H7 (cell line): Measurements from ENCODE around the gene UCP2. TPM values are rescaled to one million over a fixed set of nuclear protein-coding genes. Genes with fewer than 3 reads are reported as not detected.
A peak's percentile ranks its signal among the peaks of the same experiment; 100 is the strongest.

Source experiments
- DNase-seq: peaks from one replicate; pipeline ENCODE4 v3.0.0; 2012
- H3K27me3 ChIP-seq: 2 replicates; pipeline ENCODE4 v1.6.0; 2011; ENCODE audit warnings: mild to moderate bottlenecking, low read length; ENCODE audit not compliant: control insufficient read depth, insufficient read depth
- H3K36me3 ChIP-seq: replicated peaks from 2 replicates; pipeline ENCODE4 v1.5.1; 2011; ENCODE audit warnings: low read length; ENCODE audit not compliant: control insufficient read depth, insufficient read depth
- H3K4me3 ChIP-seq: 2 replicates; pipeline ENCODE4 v1.5.1; 2011; ENCODE audit warnings: low read depth, mild to moderate bottlenecking, control low read depth, low read length, moderate library complexity; ENCODE audit not compliant: insufficient read depth
- total RNA-seq: library from RNA; depleted of rRNA; stranded (reverse); fragments of >200 nt; shearing (Covaris generic); gene quantifications from 2 replicates; pipeline ENCODE4 v1.2.3, GENCODE V29; 2014

The UCP2 gene
- total RNA-seq, 1 experiment from 2014 or later = 32.4 TPM

DNA sequence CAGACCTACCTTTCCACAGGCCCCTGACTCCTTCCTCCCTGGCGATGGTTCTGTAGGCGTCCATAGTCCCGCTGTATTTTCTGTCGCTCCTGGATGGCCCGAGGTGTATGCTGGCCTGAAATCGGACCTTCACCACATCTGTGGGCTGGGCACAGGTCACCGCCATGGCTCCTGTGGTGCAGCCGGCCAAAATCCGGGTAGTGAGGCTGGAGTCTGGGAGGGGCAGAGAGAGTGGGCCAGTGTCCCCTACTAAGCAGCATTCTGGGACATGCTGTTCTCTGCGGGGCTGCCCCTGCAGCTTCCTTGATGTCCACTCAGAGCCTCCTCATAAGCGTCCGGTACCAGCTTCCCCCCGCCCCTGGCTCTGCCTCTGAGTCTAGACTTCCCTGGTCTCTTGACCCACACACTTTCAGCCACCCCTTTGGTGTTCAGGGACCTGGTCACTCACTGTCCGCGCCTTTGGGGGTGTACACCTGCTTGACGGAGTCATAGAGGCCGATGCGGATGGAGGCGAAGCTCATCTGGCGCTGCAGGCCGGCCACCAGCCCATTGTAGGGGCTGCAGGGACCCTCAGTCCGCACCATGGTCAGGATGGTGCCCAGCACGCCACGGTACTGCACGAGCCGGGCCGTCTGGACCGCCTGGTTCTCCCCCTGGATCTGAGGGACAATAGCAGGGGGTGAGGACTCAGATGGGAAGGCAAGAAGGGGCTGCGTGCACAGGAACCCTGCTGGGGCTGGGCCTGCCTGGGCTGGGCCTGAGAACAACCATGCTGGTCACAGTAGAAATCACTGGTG is 23.3 kb upstream of the UCP2 start:
- DNase-seq = no peak
- Histone ChIP-seq H3K4me3 (no peak overlapping the region), H3K36me3 (no peaks in the 10 kb centered on the region), H3K27me3 (no peaks in the 10 kb centered on the region)

DNA sequence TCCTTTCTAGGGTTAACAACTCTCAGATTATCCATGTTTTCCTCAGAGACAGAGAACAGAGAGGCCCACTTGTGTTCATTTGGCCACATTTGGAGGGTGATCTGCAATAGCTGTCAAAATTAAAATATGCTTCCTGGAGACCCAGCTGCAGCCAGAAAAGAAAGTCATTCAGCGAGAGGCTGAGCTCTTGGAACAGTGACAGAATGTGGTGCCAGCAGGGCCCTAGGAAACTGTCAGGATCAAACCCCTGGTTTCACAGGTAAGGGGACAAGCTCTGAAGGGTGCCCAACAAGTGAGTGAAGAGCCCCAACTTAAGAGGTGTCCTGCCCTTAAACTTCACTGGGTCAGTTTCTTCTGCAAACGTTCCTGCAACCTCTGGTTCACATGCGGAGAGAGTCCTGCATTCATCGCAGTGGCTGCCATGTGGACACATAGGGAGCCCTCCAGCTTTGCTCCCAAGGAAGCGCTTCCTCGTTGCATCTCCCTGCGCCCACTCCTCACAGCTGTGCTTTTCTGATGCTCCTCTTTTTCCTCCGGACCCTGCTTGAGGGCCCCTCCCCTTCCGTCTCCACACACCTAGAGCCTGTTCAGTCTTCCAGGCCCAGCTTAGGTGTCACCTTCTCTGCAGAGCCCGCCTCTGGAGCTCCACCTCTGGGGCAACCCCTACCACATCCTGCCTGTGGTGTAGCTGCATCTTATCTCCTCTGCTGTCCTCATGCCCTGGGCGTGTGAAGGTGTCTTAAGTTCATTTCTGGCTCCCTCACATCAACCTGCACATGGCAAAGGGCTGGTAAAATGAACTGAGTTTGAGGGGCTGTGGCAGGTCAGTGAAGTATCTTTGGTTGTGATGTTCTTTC is 22.3 kb upstream of the UCP2 start:
- no peak overlapping the region for H3K4me3 ChIP-seq
- no peaks in the 10 kb centered on the region for H3K27me3 ChIP-seq
- DNase-seq = peak; percentile 55
- no peaks in the 10 kb centered on the region for H3K36me3 ChIP-seq

DNA sequence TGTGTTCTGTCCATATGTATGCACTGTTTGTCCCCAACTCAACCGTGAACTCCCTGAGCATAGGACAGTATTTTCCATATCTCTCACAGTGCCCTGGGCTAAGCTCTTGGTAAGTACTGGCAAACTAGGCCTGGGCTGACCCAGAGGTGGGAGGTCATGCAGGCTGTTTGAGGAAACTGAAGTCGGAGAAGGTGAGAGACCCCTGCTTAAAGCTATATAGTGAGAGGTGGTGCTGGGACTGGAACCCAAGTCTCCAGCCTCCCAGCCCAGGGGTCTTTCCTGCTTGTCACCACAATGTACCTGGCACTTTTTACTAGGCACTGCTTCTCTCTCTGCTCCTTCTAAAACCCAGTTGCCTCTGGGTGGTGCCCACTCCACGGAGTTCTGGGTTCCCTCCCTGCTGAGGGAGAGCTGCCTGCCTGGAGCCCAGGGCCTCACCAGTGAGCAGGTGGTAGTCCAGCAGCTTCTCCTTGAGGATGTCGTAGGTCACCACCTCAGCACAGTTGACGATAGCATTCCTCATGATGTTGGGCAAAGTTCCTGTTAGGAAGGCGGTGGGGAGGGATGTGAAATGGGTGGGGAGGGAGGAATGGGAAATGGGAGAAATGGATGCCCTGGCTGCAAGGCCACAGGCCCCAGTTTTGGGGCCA is 21.5 kb upstream of the UCP2 start:
- DNase-seq = no peak
- Histone ChIP-seq H3K36me3 (no peaks in the 10 kb centered on the region), H3K4me3 (no peak overlapping the region), H3K27me3 (no peaks in the 10 kb centered on the region)

DNA sequence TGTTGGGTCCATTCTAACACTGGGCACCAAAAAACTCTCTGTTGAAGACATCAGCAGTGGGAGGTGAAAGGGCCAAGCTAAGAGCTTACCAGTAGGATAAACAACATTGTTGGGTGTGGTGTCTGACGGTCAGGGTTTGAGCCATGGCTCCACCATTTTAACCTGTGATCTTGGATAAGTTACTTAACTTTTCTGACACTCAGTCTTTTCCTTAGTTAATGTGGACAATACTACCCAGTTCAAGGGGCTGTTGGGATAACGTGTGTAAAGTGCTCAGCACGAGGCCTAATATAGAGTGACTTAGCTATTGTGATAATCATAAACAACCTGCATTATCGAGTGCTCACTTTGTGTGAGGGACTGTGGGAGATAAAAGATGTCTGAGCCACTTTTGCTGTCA is 20.2 kb upstream of the UCP2 start:
- H3K27me3 ChIP-seq = no peaks in the 10 kb centered on the region
- DNase-seq = no peak
- H3K4me3 ChIP-seq = no peak overlapping the region
- H3K36me3 ChIP-seq = no peaks in the 10 kb centered on the region

DNA sequence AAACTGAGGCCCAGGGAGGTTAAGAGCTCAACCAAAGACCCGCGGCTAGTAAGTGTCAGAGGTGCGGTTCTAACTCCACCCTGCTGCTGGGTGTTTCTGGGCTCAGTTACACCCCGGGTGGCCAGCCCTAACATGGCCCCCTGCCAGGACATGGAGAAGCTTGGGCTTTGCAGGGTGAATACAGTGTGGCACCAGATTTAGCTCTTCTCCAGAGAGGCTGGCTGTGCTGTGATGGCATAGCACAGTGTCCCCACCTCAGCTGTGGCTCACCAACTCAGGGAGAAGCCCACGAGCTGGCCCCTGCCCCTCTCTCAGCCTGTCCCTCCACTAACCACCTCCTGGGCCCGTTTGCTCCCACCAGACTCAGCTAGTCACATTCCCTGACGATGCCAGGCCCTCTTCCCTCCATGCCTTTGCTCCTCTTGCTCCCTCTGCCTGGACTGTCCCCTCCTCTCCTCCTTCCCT is 19.2 kb upstream of the UCP2 start:
- no peaks in the 10 kb centered on the region for H3K36me3 ChIP-seq
- DNase-seq = no peak
- H3K4me3 ChIP-seq = no peak overlapping the region
- H3K27me3 ChIP-seq = no peaks in the 10 kb centered on the region

DNA sequence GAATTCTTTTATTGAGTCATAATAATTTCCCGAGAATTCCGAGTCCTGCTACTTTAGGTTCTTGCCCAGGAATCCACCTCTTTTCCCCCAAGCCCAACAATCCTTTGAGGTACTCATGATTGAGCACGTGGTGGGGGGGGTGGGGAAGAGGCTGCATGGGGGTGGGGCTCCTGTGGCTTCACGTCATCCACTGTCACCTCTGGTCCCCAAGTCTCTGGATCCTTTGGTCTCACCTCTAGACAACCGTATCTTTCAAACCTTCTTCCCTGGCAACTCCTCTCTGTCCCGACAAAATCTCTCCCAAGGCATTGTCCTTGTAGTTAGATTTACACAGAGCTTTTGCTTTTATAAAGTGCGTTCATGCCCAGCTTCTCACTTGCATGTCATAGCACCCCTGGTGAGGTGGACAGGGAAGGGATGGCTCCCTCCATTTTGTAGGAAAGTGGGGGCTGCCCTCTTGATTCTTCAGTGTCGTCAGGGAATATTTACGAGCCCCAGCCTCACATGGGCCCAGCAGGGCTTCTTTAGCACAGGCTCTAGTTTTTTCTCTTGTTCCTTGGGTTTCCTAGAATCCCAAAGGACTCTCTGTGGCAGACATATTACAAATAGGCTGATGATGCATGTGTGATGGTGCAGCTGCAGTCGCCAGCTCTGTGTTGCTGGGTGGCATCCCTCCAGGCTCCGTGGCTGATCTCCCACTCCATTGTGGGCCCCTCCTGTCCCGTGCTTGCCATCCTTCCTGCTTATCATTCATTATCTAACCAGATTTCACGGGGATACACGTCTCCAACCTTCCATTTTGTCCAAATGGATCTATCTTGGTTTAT is 17.9 kb upstream of the UCP2 start:
- no peak for DNase-seq

DNA sequence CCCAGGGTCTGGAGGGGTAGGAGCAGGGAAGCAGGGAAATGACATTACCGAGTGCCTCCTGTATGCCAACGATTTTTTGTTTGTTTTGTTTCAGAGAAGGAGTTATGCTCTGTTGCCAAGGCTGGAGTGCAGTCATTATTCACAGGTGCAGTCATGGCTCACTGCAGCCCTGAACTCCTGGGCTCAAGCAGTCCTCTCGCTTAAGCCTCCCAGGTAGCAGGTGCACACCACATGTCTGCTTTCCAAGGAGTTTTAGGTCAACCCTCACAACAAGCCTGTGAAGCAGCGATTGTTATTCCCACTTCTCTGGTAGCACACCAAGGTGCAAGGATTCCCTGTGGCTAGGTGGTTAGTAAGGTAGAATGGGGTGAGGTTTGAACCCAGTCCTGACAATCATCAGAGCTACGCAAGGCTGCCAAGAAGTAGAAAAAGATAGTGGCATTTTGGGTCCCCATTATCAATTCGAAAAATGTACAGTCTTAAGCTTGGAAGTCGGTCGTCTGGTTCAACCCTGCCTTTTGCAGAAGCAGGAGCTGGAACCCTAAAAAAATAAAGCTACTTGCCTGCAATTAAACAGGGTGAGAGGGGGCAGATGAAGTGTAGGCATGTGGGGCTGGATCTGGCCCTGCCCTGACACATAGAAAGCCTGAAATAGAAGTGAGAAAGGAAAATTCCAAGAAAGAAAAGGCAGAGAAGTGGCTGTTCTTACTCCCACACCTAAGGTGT is 17.1 kb upstream of the UCP2 start:
- no peak for DNase-seq

More for the DNA sequence above, 17.9 kb upstream of the UCP2 start:
- H3K27me3 ChIP-seq = no peaks in the 10 kb centered on the region
- H3K36me3 ChIP-seq = no peaks in the 10 kb centered on the region
- H3K4me3 ChIP-seq = no peak overlapping the region

DNA sequence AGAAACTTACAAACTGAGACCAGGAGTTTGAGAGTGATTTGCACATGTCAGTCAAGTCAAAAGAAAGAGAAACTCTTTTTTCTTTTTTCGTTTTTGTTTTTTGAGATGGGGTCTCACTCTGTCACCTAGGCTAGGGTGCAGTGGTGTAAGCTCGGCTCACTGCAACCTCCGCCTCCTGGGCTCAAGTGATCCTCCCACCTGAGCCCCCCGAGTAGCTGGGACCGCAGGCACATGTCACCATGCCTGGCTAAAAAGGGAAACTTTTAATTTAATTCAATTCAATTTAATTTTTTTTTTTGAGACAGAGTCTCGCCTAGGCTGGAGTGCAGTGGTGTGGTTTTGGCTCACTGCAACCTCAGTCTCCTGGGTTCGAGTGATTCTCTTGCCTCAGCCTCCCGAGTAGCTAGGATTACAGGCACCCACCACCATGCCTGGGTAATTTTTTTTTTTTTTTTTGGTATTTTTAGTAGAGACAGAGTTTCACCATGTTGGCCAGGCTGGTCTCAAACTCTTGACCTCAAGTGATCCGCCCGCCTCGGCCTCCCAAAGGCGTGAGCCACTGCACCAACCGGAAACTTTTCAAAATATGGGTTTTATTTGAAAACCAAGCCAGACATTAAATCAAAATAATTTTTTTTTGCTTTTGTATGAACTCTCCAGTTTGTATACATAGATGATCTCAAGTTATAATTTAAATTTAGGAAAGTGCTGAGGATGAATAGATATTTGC is 16.4 kb upstream of the UCP2 start:
- Histone ChIP-seq H3K4me3 (no peak overlapping the region), H3K36me3 (no peaks in the 10 kb centered on the region), H3K27me3 (no peaks in the 10 kb centered on the region)
- no peak for DNase-seq

More for the DNA sequence above, 17.1 kb upstream of the UCP2 start:
- Histone ChIP-seq H3K27me3 (no peaks in the 10 kb centered on the region), H3K36me3 (no peaks in the 10 kb centered on the region), H3K4me3 (no peak overlapping the region)

DNA sequence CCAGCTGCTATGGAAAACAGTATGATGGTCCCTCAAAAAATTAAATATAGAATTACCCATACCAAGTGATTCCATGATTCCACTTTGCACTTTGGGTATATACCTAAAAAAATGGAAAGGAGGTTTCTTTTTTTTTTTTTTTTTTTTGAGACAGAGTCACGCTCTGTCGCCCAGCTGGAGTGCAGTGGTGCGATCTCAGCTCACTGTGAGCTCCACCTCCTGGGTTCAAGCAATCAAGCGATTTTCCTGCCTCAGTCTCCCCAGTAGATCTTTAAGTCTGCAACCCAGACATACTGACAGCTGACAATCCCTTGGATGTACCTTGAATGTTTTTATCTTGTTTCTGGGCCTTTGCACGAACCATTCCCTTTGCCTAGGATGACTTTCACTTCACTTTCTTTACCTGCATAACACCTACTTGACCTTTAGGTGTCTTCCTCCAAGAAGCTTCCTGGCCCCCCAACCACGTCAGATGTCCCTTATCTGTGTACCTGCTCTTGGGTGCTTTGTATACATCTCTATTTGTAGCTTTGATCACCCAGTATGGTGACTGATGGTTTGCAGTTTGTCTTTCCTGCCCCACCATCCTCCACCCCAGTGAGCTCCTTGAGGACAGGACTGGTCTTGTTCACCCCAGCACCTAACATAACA is 14.6 kb upstream of the UCP2 start:
- peak; percentile 10 for DNase-seq
- Histone ChIP-seq H3K4me3 (no peak overlapping the region), H3K36me3 (no peaks in the 10 kb centered on the region), H3K27me3 (no peaks in the 10 kb centered on the region)

DNA sequence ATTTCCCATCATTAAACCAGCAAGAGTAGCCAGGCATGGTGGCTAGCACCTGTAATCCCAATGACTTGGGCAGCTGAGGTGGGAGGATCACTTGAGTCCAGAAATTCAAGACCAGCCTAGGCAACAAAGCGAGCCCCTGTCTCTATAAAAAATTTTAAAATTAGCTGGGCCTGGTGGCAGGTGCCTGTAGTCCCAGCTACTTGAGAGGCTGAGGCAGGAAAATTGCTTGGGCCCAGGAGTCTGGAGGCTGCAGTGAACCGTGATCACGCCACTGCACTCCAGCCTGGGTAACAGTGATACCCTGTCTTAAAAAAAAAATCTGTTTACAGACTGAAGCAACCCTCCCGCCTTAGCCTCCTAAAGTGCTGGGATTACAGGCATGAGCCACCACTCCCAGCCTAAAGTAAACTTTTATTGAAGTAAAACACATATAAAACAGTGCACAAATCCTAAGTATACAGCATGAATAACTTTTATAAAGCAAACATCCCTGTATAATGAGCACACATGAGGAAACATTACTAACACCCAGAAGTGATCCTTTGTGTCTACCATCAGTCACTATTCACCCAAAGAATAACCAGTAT is 13.6 kb upstream of the UCP2 start:
- no peak for DNase-seq
- Histone ChIP-seq H3K4me3 (no peak overlapping the region), H3K27me3 (no peaks in the 10 kb centered on the region), H3K36me3 (no peaks in the 10 kb centered on the region)

DNA sequence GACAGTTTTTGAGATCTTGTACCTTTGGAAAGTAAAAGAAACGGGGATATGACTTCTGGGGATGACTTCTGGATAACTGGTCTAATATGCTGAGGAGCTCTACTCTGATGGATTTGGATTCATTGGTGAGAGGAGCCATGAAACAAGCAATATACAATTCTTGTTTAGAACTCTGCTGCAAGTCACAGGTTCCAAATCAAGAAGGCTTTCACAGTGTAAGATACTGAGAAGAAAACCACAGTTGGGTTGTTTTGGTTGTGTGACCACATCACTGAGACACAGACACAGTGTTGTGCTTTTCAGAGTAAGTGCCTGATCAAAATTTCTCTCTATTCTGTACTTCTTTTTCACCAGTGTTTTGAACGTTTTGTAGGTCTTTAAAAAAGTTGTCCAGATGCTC is 13.1 kb upstream of the UCP2 start:
- Histone ChIP-seq H3K4me3 (no peak overlapping the region), H3K27me3 (no peaks in the 10 kb centered on the region), H3K36me3 (no peaks in the 10 kb centered on the region)
- DNase-seq = no peak

DNA sequence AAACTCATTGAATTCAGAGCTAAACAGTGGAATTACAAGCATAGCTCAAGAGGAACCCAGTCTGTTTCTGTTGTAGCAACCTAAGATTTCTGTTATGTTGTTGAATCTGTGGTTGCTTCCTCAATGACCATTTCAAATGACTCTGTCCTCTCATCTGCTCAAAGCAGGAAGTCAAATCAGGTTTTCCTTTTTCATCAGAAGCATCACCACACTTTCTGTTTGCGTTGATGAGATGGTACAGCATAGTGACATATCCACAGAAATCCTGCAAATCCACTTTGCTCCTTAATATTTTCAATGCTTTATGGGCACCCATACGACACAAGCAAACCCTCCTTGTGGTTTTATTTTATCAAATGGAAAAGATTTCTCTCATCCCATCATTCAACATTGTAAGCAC is 12.6 kb upstream of the UCP2 start:
- DNase-seq = no peak
- H3K4me3 ChIP-seq = no peak overlapping the region
- H3K36me3 ChIP-seq = no peaks in the 10 kb centered on the region
- no peaks in the 10 kb centered on the region for H3K27me3 ChIP-seq
